ENCODE results near the gene IGHMBP2.

- TF ChIP-seq, protein P1, sequence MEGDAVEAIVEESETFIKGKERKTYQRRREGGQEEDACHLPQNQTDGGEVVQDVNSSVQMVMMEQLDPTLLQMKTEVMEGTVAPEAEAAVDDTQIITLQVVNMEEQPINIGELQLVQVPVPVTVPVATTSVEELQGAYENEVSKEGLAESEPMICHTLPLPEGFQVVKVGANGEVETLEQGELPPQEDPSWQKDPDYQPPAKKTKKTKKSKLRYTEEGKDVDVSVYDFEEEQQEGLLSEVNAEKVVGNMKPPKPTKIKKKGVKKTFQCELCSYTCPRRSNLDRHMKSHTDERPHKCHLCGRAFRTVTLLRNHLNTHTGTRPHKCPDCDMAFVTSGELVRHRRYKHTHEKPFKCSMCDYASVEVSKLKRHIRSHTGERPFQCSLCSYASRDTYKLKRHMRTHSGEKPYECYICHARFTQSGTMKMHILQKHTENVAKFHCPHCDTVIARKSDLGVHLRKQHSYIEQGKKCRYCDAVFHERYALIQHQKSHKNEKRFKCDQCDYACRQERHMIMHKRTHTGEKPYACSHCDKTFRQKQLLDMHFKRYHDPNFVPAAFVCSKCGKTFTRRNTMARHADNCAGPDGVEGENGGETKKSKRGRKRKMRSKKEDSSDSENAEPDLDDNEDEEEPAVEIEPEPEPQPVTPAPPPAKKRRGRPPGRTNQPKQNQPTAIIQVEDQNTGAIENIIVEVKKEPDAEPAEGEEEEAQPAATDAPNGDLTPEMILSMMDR (conservative IDR thresholded peaks at IDR 0.05): no peak
- peak; percentile 85; the same call in 1 of the 2 replicates for TF ChIP-seq ZFX (IDR thresholded peaks at IDR 0.05)
Observed at GRCh38 chr11:68903288-68904247, at the start of gene IGHMBP2, which contains the start of gene MRPL21.

Data from C4-2B (cell line).